Peyer's patch (tissue), 4 donors: Measurements from ENCODE around the gene CDH11.

ENCODE experiments used
- POLR2A ChIP-seq, 2 donors: fragments of 450-650 bp; IDR thresholded peaks; one replicate each; pipeline ENCODE4 v1.5.1; 2017; ENCODE audit warnings: antibody characterized with exemption in 2 of 2, mild to moderate bottlenecking in 2 of 2, moderate library complexity in 2 of 2
- TF ChIP-seq, protein P1 (sequence below), 6 experiments: fragments of 450-650 bp in 4 of 6; fragments of 200-600 bp in 2 of 6; sonication (generic) in 1 of 6; IDR thresholded peaks; one replicate each; pipeline ENCODE4 v1.5.1; 2017 to 2019; ENCODE audit warnings: antibody characterized with exemption in 6 of 6, mild to moderate bottlenecking in 3 of 6, moderate library complexity in 1 of 6

DNA sequence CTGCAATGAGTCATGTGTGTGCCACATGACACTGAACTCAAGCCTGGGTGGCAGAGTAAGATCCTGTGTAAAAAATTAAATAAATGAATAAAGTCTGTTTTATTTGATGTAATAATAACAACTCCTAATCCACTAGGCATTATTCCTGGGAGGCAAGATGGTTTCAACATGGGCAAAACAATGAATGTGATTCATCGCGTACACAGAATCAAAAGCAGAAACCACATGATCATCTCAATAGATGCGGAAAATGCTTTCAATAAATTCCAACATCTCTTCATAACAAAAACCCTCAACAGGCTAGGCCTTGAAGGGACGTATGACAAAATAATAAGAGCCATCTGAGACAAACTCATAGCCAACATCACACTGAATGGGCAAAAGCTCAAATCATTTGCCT, 195.4 kb downstream of the CDH11 start:
- TF ChIP-seq, protein P1, sequence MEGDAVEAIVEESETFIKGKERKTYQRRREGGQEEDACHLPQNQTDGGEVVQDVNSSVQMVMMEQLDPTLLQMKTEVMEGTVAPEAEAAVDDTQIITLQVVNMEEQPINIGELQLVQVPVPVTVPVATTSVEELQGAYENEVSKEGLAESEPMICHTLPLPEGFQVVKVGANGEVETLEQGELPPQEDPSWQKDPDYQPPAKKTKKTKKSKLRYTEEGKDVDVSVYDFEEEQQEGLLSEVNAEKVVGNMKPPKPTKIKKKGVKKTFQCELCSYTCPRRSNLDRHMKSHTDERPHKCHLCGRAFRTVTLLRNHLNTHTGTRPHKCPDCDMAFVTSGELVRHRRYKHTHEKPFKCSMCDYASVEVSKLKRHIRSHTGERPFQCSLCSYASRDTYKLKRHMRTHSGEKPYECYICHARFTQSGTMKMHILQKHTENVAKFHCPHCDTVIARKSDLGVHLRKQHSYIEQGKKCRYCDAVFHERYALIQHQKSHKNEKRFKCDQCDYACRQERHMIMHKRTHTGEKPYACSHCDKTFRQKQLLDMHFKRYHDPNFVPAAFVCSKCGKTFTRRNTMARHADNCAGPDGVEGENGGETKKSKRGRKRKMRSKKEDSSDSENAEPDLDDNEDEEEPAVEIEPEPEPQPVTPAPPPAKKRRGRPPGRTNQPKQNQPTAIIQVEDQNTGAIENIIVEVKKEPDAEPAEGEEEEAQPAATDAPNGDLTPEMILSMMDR (IDR thresholded peaks at IDR 0.05), result no peak
- TF ChIP-seq POLR2A (IDR thresholded peaks at IDR 0.05), result no peak
